Stimulated activated CD4-positive, alpha-beta T cell treated with anti-CD3 and anti-CD28 coated beads, Interleukin-2, amount 100 ng/mL, for 24 hours (primary cell): ENCODE measurements around the gene ITGB5.
"Not testable (repeated sequence)": the region's sequence is repeated elsewhere in the genome, so short reads cannot be mapped to it uniquely, and the experiment has no call there.

Experiments used
- DNase-seq, 2 donors: peaks; one replicate each; pipeline ENCODE4 v3.0.0-alpha.2; 2020

Gene ITGB5

DNA sequence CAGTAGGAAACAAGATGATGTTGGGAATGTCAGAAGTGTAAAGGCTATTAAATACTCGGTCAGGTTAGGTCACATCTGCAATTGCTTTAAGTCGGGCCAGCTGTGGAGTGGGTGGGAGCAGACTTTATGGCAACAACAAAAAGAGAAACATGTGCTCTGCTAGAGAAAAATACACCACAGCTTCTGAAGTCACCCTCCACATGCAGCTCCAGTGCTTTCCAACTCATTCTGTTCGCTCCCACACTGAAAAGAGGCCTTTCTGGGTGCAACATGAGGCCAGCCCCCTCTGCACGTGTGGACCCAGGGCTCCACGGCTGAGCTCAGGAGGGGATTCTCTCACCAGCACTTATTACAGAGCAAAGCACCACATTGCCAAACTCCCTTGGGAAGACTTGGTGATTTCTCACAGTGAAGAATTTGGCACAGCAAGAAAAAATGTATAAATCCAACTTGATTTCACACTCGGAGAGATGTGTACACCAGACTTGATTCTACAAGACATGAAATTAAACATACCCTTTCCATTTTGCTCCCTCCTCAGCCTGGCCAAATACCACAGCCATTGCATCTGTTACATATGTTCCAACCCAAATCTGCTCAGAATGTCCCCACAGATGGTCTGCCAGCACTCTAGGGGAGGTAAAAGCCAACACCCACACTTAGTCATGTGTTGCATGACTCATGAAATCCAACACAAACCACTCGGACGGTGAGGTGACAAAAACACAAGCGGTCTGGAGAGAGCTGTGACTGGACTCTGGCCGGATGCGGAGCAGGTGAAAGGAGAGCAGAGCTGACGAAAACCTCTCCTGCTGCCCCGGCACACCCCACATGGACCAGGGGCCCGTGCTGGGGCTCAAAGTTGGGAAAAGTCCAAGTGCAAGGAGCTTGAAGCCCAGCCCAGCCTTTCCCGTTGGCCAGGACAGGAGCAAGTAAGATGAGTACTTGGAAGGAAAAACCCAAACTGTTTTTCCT, 74.6 kb downstream of the ITGB5 start:
- no peak for DNase-seq

DNA sequence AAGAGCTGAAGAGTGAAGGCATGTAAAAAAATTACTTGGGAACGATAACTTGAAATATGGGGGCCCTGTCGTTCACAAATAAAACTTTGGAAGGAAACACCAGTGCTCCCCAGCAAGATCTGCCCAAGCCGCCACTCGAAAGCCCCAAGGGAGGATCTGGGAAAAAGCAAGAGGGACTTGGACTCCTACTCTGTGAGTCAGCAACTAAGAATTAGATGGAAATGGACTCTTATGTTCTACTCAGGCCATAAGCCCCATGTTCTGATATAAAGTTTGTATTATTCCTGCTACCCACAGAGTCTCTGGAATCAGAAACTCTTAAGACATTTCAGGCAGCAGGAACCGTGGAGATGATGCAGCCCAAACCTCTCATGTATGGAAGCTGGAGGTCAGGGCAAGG, 75.7 kb downstream of the ITGB5 start:
- no peak for DNase-seq

DNA sequence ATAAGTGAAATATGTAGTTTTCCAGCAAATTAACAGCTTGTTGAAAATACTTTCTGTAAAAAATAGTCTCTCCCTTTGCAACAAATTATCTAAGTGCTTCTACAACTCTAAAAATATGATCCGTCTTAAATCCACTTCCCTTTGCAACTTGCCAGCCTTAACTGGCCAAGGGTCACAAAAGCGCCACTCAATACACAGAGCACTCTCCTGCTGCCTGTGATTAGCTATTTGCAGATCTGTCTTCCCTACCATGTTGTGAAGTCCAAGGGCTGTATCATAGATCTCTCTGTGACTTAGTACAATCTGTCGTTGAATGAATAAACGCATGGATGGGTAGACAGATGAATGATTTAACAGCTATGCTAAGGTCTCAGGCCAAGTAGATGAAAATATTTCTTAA, 76.2 kb downstream of the ITGB5 start:
- no peak for DNase-seq

DNA sequence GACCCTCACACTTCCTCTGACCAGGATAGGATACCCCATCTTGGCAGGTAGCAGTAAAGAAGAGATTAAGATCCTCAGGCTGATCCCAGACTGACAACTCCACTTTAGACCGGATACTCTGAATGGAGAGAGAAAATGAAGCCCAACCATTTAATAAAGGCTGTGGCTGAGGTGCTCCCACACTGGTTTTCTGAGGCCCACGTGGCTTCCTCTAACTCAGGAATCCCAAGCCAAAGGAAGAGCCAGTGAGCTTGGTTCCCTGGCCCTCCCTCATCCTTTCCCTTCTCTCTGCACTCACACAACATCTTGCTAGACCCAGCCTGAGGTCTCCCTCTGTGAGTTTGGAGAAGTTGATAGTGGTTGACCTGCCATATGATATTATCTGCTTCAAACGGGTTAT, 78.1 kb downstream of the ITGB5 start:
- no peak for DNase-seq

DNA sequence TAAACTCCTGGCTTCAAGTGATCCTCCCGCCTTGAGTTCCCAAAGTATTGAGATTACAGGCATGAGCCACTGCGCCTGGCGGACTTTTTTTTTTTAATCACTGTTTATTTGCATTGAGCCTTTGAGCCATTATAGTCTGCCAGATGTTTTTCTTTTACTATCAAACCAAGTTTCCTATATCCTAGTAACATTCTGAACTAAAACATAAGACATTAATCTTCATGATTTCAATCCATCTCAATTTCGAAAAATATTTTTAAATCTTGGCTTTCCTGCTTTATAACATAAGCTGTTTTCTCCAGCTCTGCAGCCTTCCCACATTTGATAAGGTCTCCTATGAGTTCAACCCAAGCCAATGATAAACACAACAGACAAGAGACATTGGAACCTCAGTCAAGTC, 81.5 kb downstream of the ITGB5 start:
- DNase-seq = no peak

DNA sequence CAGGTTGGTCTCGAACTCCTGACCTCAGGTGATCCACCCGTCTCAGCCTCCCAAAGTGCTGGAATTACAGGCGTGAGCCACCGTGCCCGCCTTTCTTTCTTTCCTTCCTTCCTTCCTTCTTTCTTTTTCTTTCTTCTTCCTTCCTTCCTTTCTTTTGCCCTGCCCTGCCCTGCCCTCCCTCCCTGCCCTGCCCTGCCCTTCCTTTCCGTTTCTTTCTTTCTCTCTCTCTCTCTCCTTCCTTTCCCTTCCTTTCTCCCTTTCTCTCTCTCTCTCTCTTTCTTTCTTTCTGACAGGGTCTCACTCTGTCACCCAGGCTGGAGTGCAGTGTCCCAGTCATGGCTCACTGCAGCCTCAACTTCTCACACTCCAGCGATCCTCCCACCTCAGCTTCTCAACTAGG, 82.3 kb downstream of the ITGB5 start:
- no peak for DNase-seq

DNA sequence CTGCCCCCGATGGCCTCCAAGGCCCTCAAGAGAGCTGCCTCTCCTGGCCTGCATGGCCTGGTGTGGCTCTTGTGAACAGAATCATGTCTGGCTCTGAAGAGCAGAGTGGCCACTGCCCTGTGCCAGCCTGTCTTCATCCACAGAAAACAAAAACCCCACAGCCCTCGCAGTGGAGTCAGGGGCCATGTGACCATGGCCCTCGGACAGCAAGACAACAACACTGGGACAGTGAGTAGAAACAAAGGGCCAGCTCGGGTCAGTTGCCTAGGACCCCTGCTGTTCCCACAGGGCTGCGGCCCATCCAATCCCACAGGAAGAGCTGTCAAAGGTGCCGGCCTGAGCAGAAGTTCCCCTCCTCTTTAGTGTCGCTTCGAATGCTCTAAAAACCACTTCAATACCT, 84.5 kb downstream of the ITGB5 start:
- no peak for DNase-seq

DNA sequence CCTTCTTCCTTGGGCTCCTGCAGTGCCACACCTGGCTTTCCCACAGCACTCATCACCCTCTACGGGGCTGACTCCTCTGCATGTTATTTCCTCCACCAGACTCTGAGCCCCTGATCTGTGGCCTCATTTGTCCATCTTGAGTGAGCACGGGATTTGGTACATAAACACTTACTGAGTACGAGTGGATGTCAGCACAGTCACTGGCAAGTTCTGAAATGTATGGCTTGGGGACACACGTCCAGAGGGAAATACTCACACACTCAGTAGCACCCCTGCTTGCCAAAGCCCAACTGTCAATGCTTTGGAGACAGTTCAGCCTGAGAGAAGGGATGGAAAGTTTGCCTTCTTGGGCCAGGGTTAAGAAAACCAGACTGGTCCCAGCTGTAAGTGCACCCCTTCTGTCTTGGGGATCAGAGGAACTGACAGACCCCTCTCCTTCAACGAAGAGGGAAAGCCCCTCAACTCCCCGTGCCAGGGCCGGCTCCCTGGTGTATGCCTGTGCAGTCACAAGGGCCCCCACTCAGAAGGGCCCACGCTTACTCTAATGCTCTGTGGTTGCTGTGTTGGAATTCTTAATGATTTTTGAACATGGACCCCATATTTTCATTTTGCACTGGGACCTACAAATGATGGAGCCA, 85.0 kb downstream of the ITGB5 start:
- DNase-seq = no peak

DNA sequence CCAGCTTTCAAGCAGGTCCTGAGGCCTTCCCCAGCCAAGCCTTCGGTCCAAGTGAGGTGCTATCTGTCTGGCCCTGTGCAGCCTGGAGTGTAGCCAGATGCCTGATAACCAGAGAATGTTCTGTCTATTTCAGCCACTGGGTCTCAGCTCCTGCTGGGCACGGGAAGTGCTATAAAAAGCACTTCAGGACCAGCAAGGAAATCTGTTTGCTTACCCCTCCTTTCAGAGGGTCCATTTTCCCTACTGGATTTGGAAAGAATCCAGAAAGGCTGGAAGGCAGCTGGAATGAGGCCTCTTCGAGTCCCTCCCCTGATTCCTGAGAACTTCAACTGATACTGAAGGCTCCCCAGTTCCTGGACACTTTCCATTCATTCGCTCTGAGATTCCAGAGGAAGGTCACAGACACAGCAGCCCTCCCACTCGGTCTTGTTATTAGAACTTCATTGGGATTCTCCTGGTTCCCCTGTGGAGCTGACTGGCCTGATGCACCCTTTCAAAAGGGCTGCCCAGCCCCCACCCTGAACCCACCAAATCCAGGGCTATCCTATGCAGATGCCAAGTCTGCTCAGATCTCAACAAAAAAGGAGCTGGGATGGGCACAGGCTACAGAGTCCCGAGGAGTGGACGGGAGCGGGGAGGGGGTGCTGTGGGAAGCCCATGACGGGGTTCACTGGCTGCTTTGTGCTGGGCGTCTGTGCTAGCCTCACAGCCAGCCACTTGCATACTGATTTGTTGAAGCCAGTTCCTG, 86.5 kb downstream of the ITGB5 start:
- DNase-seq = no peak

DNA sequence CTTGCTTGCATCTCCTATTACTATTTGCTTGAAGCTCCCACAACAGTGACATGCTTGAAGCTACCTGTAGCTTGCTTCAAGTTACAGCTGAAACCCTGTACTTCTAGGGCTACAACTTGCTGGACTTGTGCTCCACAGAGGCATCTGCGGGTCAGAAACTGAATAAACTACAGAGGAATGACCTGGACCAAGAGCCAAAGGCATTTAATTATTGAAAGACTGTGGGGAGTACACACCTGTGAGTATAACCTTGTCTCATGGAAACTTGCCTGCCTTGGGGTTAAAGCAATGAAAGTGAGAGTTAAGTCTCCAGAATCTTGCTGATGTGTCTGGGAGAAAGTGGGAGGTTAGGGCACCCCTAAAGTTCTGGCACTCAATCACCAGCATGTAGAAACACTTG, 87.1 kb downstream of the ITGB5 start:
- DNase-seq = no peak

DNA sequence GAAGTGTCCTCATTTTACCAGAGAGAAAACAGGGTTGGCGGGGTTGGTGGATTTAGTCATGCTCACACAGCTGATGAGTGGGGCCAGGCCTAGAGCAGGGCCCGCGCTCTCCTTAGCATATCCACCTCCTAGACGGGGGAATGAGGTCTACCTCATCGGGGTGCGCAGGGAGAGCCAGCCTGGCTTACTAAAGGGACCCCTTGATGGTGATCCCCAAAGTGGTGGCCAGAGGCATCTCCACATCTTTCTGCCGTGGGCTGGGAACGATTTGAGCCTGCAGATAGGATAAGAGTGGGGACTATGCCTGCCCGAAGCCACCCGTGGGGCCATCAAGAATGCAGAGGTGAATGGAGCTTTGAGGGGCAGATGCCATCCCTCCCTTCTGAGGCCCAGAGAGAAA, 87.5 kb downstream of the ITGB5 start:
- DNase-seq = no peak

DNA sequence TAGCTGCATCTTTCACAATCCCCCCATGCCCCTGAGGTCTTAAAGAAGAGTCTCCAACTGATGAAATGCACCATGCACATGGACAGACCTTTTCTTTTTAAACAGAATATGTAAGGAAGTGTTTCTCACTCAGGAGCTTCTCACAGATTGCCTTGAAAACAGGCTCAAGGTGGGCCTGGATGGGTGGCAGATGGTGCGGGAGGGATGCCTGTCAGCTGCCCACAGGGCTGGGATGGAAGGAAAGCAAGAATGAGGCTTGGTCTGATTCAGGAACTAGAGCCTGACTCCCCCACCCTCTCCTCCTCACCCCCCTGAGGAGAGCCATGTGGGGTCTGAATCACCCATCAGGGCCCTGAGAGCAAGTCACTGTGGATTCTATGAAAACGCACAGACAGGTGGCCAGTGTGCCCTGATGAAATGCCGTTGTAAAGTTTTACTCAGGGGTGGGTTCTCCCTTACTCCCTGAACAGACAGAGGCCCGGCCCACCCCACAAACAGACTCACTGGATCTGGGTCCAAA, 89.7 kb downstream of the ITGB5 start:
- no peak for DNase-seq

DNA sequence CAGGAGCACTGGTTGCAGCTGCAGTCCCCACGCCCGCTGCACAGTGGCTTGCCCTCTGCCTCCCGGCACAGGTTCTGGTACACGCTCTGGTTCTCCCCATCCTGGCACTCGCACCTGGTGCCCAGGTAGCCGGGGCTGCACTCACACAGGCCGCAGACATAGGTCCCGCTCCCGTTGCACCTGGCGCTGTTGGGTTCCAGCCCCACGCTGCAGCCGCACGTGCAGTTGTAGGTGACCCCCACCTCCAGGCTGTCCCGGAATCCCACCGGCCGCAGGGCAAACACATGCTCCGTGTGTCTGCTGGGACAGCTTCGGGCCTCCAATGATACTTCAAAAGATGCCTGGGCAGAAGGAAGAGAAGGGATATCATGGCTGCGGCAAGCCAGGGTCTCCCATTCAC, 90.7 kb downstream of the ITGB5 start:
- no peak for DNase-seq

DNA sequence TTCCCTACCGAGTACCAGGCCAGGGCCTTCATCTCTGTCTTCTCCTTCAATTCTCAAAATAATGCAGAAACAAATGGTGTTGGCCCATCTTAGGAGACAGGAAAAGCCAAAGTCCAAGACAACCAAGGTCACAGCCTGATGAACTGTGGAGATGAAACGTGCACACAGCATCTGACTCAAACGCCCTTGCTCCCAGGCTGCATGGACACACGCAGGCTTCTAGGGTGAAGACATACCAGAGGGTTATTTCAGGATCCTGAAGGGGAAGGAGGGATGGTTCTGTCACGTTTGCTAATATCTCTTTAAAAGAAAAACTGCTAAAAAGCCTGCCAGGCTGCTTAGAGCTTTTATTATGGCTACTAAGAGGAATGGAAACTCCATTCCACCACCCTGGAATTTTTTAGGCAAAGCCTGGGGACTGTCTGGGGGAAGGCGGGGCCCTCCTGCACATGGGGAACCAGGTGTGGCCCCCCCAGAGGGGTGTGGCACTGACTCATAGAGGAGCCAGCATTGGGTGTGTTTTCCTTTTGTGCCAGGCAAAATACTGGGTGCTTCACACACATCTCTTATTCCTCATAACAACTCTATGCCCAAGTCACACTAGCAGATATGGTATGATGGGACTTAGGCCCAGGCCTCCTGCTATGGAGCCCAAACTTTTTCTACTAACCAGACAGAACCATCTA, 94.0 kb downstream of the ITGB5 start:
- DNase-seq = no peak

DNA sequence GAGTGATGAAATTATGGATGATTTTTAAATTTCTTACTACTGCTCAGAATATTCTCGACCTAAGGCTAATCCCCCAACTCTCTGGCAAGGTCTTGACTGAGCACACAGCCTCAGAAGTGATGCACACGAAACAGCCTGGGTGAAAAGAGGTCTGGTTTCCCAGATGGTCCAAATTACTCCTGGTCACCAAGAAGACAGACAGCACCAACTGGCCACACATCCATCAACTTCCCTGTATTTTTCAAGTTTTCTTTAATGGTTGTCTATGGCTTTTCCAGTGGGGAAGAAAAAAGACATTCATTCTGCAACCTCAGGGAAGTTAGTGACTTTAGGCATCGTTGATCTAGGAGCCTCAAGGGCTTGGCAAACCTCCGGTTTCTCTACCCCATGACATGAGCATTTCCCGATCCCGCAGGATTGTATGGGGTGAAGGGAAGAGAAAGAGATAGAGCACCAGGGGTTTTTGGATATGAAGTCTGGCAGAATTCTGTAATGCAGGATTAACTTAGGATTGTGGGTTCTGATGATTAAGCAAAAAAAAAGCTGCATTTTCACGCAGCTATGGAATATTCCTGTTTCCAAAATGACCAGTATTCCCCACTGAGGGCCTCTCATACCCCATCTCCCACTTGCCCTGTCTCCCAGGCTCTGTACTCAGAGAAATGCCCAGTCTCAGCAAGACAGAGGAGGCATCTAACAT, 94.7 kb downstream of the ITGB5 start:
- no peak for DNase-seq

DNA sequence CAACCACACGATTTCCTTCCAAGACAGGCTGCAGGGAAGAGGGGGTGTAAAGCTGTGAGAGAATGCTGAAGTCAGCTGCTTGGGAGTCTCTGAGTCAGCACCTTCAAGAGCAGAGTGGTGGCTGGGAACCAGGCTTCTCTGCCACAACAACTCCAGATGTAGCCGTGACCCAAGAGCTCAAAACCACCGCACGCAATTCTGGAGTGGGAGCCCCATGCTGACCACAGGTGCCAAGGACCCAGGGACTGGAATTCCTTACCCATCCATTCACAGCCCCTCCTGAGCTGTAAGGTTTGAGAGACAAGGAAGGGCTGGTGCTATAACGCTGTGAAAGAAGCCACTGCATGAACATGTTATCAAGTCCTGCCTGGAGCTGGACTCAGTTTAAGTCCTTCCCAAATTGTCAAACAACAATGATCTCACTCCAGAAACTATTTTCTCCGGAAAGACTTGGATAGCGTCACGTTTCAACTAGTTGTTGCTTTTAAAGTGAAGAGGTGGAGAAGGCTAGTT, 95.5 kb downstream of the ITGB5 start:
- no peak for DNase-seq

DNA sequence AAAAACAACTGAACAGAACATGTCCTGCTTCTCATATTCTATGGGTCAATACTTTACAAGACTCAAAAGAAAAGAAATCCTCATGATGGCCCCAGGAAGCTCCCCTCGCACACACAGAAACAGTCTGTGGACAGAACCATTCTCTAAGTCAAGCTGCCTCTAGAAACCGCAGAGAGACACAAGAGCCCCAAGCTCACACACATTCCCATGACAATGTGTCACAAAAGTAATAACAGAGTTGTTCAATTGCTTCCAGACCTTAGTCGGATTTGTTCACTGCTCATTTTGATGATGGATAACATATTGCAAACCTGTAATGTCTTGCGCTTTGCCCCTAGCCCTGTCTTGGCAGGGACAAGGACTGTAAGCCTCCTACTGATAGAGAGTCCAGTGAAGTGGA, 96.0 kb downstream of the ITGB5 start:
- no peak for DNase-seq

DNA sequence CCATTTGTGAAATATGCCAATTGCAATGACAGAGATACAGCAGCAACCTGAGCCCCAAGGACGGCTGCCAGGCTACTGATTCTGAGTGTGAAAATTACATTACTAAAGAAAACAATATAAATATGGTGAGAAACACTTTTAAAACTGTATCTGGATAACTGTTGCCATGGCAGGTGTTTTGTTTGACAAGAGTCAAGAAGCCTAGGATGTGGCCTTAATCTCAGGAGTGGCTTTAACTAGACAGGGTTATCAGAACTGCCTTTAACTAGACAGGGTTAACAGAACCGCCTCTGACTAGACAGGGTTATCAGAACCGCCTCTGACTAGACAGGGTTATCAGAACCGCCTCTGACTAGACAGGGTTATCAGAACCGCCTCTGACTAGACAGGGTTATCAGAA, 98.1 kb downstream of the ITGB5 start:
- not testable (repeated sequence) for DNase-seq

DNA sequence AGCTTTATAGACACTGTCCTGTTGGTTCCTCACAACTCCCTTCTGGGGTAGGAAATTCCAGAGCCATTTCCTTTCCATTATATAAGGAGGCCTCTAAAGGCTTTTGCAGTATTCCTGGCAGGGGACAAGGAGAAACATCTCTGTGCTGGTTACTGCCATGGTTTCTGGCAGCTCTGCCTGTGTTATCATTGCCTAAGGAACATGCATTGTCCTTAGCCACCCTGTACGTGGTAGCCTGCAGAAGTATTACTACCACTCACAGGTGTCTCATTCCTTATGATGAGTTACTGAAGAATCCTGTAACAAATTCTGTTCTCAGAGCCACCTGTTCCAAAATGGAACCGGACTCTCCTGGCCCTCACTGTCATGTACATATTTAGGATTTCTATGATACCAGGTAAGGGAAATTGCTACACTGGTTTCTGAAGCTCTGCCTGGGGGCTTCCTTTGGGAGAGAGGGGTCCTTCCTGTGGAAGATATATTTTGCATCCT, 98.9 kb downstream of the ITGB5 start:
- no peak for DNase-seq

DNA sequence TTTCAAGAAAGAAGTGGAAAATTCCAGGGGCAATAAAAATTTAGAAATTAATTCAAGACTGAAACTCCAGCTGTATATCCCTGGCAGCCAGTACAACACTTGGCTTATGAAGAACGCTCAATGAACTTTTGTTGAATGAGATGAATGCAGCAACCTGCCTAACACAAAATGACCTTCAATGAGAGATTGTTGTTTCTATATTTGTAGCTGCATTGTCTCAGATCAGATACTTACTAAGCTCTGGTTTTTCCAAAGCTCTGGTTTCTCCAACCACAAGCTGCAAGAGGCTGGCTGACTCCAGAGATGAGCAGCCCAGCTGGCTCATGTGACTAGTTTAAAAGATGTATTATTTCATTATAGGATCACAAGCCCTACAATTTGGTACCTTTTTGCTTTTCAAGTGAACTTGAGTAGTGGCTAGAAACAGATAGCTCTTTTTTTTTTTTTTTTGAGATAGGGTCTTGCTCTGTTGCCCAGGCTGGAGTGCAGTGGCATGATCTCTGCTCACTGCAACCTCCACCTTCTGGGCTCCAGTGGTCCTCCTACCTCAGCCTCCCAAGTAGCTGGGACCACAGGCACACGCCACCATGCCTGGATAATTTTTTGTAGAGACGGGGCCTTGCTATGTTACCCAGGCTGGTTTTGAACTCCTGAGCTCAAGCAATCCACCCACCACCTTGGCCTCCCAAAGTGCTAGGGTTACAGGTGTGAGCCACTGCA, 99.5 kb downstream of the ITGB5 start:
- DNase-seq = no peak
